ENCODE results near the gene TRMT61B. TPM values are rescaled to one million over a fixed set of nuclear protein-coding genes. Genes with fewer than 3 reads are reported as not detected.

TRMT61B gene
- total and polyA plus RNA-seq, 2 of the 4 experiments (the other 2 are of a cell fraction), result 5.7 to 6.6 TPM

DNA sequence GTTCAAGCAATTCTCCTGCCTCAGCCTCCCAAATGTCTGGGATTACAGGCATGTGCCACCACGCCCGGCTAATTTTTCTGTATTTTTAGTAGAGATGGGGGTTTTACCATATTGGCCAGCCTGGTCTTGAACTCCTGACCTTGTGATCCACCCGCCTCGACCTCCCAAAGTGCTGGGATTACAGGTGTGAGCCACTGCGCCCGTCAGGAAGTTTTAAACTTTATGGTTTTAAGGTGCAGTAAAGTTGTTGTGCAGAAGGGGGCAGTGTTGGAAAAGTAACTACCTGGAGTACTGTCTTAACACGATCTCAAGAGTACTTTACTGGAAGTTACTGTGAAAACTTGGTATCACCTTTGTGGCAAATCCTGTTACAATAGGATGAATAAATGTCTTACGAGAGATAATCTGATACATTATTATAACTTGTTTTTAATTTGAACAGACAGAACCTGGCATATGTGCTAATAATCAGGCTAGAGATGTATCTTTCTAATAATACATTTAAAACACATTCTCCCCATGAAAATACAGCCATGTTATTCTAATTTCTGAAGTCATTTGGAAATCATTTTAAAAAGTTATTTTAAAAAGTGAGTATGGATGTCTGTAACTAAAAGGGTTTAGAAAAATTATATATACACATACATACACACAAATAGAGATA lies 48.7 kb downstream of the TRMT61B start:
- ATAC-seq (ENCODE audit: low read depth), result peak; percentile 97
- intact Hi-C loops (cut with micrococcal nuclease) (loop anchor here (2.0 to 5.0 kb wide), 3 partner anchors 106 to 1251 kb away; no protein-coding TSS in a partner anchor), in situ Hi-C loops (cut with MboI; ENCODE audit: low sequenced_read_pairs) (no loop called here), dilution Hi-C loops (cut with HindIII; ENCODE audit: low sequenced_read_pairs, unreplicated experiment) (no loop called here)
- Histone ChIP-seq H3K27ac (ENCODE audit: insufficient read depth, low read length) (no peak overlapping the region), H2AK5ac (ENCODE audit: low read depth, low read length) (no peak overlapping the region), H2BK5ac (ENCODE audit: low read depth, low read length, poor library complexity, severe bottlenecking) (no peak overlapping the region), H4K91ac (ENCODE audit: insufficient read depth, low read depth, low read length) (no peak overlapping the region), H2AFZ (replicated peaks; ENCODE audit: low read length, poor library complexity) (no peak overlapping the region), H3K18ac (ENCODE audit: low read depth, low read length) (no peak overlapping the region), H4K5ac (ENCODE audit: low read depth, low read length) (no peak overlapping the region), H3K14ac (replicated peaks; ENCODE audit: low read depth, low read length) (no peak overlapping the region), H2BK120ac (ENCODE audit: low read depth, low read length) (no peak overlapping the region), H4K20me1 (ENCODE audit: insufficient read depth, low read length) (no peaks in the 10 kb centered on the region), H2AK9ac (replicated peaks; ENCODE audit: low read depth, low read length, poor library complexity) (no peak overlapping the region), H3K4me1 (ENCODE audit: control insufficient read depth, insufficient read depth, low read length) (no peaks in the 10 kb centered on the region), H3K79me1 (ENCODE audit: low read depth in 1 of 2, low read length in 2 of 2) (no peaks in the 10 kb centered on the region), H3K4me2 (ENCODE audit: low read depth, low read length) (no peak overlapping the region), H3K27me3 (ENCODE audit: control insufficient read depth, insufficient read depth, low read length) (no peaks in the 10 kb centered on the region), H3K4me3 (ENCODE audit: insufficient read depth, low read depth, low read length) (no peak overlapping the region), H2BK20ac (ENCODE audit: low read depth, low read length) (no peak overlapping the region), H3K9ac (ENCODE audit: low read depth, low read length) (no peak overlapping the region), H4K8ac (ENCODE audit: low read depth in 2 of 2, low read length in 2 of 2) (no peak overlapping the region), H3K9me1 (ENCODE audit: insufficient read depth, low read length) (no peaks in the 10 kb centered on the region), H2BK15ac (ENCODE audit: low read depth, low read length) (no peak overlapping the region), H3K23ac (ENCODE audit: low read depth, low read length) (no peak overlapping the region), H3K36me3 (ENCODE audit: control insufficient read depth, insufficient read depth, low read length) (no peaks in the 10 kb centered on the region), H3K9me3 (ENCODE audit: control insufficient read depth, insufficient read depth, low read length) (no peaks in the 10 kb centered on the region), H3K4ac (ENCODE audit: low read depth, low read length) (no peak overlapping the region), H3K56ac (ENCODE audit: extremely low read depth, insufficient read depth, low read length) (no peak overlapping the region)
- CTCF ChIA-PET, result interaction anchor here (1.3 to 1.7 kb wide), 3 partner anchors 12 to 255 kb away, joined by 3 to 5 read pairs (median 4); no protein-coding TSS in a partner anchor
- POLR2A ChIA-PET (ENCODE audit: unreplicated experiment), result no interaction called here
- WGBS, 2 experiments (ENCODE audit: extremely low coverage in 2 of 2, insufficient read length in 1 of 2), result no CpG with 5 or more reads among the region's 8 CpGs
- no TSS peak for BruUV-seq (replicated peaks)
- TF ChIP-seq MXI1 (IDR thresholded peaks at IDR 0.05; ENCODE audit: borderline replicate concordance, low read depth, low read length) (no peak), FOS (IDR thresholded peaks at IDR 0.05; ENCODE audit: low read depth, low read length) (no peak), RAD21 (IDR thresholded peaks at IDR 0.05; ENCODE audit: low read length) (peak; percentile 75), BHLHE40 (IDR thresholded peaks at IDR 0.05; ENCODE audit: low read depth, low read length) (no peak), POLR2A (IDR thresholded peaks at IDR 0.05; ENCODE audit: low read depth, low read length) (no peak), CEBPB (IDR thresholded peaks at IDR 0.05; ENCODE audit: low read depth, low read length) (no peak), MAZ (IDR thresholded peaks at IDR 0.05; ENCODE audit: borderline replicate concordance, low read depth, low read length) (no peak), RFX5 (IDR thresholded peaks at IDR 0.05; ENCODE audit: low read depth, low read length) (no peak), MAFK (IDR thresholded peaks at IDR 0.05; ENCODE audit: low read depth, low read length) (no peak), RCOR1 (IDR thresholded peaks at IDR 0.05; ENCODE audit: insufficient replicate concordance, low read length) (no peak), NFE2L2 (IDR thresholded peaks at IDR 0.05; ENCODE audit: low read depth, low read length) (no peak), CHD1 (IDR thresholded peaks at IDR 0.05; ENCODE audit: low read depth, low read length) (no peak), SMC3 (IDR thresholded peaks at IDR 0.05; ENCODE audit: low read depth, low read length) (peak; percentile 45; the same call in 1 of the 2 replicates)
- TF ChIP-seq, protein P1, sequence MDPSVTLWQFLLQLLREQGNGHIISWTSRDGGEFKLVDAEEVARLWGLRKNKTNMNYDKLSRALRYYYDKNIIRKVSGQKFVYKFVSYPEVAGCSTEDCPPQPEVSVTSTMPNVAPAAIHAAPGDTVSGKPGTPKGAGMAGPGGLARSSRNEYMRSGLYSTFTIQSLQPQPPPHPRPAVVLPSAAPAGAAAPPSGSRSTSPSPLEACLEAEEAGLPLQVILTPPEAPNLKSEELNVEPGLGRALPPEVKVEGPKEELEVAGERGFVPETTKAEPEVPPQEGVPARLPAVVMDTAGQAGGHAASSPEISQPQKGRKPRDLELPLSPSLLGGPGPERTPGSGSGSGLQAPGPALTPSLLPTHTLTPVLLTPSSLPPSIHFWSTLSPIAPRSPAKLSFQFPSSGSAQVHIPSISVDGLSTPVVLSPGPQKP (IDR thresholded peaks at IDR 0.05; ENCODE audit: borderline replicate concordance, low read depth, low read length), result no peak
- TF ChIP-seq, protein P2, sequence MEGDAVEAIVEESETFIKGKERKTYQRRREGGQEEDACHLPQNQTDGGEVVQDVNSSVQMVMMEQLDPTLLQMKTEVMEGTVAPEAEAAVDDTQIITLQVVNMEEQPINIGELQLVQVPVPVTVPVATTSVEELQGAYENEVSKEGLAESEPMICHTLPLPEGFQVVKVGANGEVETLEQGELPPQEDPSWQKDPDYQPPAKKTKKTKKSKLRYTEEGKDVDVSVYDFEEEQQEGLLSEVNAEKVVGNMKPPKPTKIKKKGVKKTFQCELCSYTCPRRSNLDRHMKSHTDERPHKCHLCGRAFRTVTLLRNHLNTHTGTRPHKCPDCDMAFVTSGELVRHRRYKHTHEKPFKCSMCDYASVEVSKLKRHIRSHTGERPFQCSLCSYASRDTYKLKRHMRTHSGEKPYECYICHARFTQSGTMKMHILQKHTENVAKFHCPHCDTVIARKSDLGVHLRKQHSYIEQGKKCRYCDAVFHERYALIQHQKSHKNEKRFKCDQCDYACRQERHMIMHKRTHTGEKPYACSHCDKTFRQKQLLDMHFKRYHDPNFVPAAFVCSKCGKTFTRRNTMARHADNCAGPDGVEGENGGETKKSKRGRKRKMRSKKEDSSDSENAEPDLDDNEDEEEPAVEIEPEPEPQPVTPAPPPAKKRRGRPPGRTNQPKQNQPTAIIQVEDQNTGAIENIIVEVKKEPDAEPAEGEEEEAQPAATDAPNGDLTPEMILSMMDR (conservative IDR thresholded peaks at IDR 0.05; ENCODE audit: low read depth, low read length), result peak; percentile 67
- TF ChIP-seq, protein P3, sequence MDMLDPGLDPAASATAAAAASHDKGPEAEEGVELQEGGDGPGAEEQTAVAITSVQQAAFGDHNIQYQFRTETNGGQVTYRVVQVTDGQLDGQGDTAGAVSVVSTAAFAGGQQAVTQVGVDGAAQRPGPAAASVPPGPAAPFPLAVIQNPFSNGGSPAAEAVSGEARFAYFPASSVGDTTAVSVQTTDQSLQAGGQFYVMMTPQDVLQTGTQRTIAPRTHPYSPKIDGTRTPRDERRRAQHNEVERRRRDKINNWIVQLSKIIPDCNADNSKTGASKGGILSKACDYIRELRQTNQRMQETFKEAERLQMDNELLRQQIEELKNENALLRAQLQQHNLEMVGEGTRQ (IDR thresholded peaks at IDR 0.05; ENCODE audit: low read depth, low read length), result no peak
- peak; percentile 65 for DNase-seq
